Liver (tissue), 9 donors: Measurements from ENCODE around the gene PPP1R13B. TPM values are rescaled to one million over a fixed set of nuclear protein-coding genes. Genes with fewer than 3 reads are reported as not detected.

Experiments
- DNase-seq: peaks from one replicate; pipeline ENCODE4 v3.0.0-alpha.2; 2017; ENCODE audit warnings: low spot score
- H3K27ac ChIP-seq, 2 donors: one replicate each; pipeline ENCODE4 v1.7.0; 2013; ENCODE audit warnings: inconsistent platforms in 2 of 2, low read length in 2 of 2, control low read depth in 1 of 2, low read depth in 1 of 2, mild to moderate bottlenecking in 1 of 2
- H3K27me3 ChIP-seq, 4 donors: one replicate each; pipeline versions ENCODE4 v1.6.1 to v1.7.0; 2013; ENCODE audit warnings: low read length in 3 of 4, inconsistent platforms in 1 of 4, mild to moderate bottlenecking in 1 of 4, moderate library complexity in 1 of 4; ENCODE audit not compliant: control insufficient read depth in 4 of 4, insufficient read depth in 4 of 4
- H3K36me3 ChIP-seq, 4 donors: one replicate each; pipeline versions ENCODE4 v1.6.1 to v1.7.0; 2013; ENCODE audit warnings: low read length in 3 of 4, mild to moderate bottlenecking in 3 of 4, low read depth in 1 of 4, moderate library complexity in 1 of 4; ENCODE audit not compliant: control insufficient read depth in 4 of 4, insufficient read depth in 3 of 4
- H3K4me1 ChIP-seq, 4 donors: one replicate each; pipeline versions ENCODE4 v1.6.1 to v1.7.0; 2013; ENCODE audit warnings: low read length in 3 of 4, mild to moderate bottlenecking in 3 of 4, moderate library complexity in 1 of 4; ENCODE audit not compliant: control insufficient read depth in 4 of 4, insufficient read depth in 4 of 4
- H3K4me3 ChIP-seq, 3 donors: one replicate each; pipeline versions ENCODE4 v1.6.1 to v1.7.0; 2013; ENCODE audit warnings: low read length in 3 of 3, control low read depth in 1 of 3, low read depth in 1 of 3, mild to moderate bottlenecking in 1 of 3
- H3K9ac ChIP-seq, 2 donors: one replicate each; pipeline ENCODE4 v1.7.0; 2013; ENCODE audit warnings: low read length in 2 of 2, mild to moderate bottlenecking in 2 of 2, moderate library complexity in 2 of 2, control low read depth in 1 of 2, low read depth in 1 of 2
- H3K9me3 ChIP-seq, 4 donors: one replicate each; pipeline versions ENCODE4 v1.6.1 to v1.7.0; 2013; ENCODE audit warnings: low read length in 3 of 4; ENCODE audit not compliant: control insufficient read depth in 4 of 4
- EGR1 ChIP-seq, 2 donors: IDR thresholded peaks; 2 replicates each; pipeline ENCODE4 v1.6.1; 2016 to 2018; ENCODE audit warnings: antibody characterized with exemption in 2 of 2, low read depth in 2 of 2
- FOXA1 ChIP-seq: IDR thresholded peaks from 2 replicates; pipeline ENCODE4 v1.6.1; 2016; ENCODE audit warnings: antibody characterized with exemption
- FOXA2 ChIP-seq: IDR thresholded peaks from 2 replicates; pipeline ENCODE4 v1.6.1; 2016; ENCODE audit warnings: antibody characterized with exemption
- GABPA ChIP-seq, 2 donors: IDR thresholded peaks in 1 of 2; conservative IDR thresholded peaks in 1 of 2; 2 replicates each; pipeline ENCODE4 v1.6.1; 2016; ENCODE audit warnings: antibody characterized with exemption in 2 of 2, mild to moderate bottlenecking in 1 of 2, moderate library complexity in 1 of 2
- HNF4G ChIP-seq: IDR thresholded peaks from 2 replicates; pipeline ENCODE4 v1.6.1; 2016; ENCODE audit warnings: antibody characterized with exemption
- JUND ChIP-seq, 2 donors: IDR thresholded peaks; 2 replicates each; pipeline ENCODE4 v1.6.1; 2016; ENCODE audit warnings: antibody characterized with exemption in 2 of 2
- MAX ChIP-seq: IDR thresholded peaks from 2 replicates; pipeline ENCODE4 v1.6.1; 2016; ENCODE audit warnings: antibody characterized with exemption
- NR2F2 ChIP-seq: IDR thresholded peaks from 2 replicates; pipeline ENCODE4 v1.6.1; 2016; ENCODE audit warnings: antibody characterized with exemption
- RAD21 ChIP-seq, 2 donors: IDR thresholded peaks; 2 replicates each; pipeline ENCODE4 v1.6.1; 2016; ENCODE audit warnings: antibody characterized with exemption in 2 of 2, mild to moderate bottlenecking in 2 of 2
- REST ChIP-seq: IDR thresholded peaks from 2 replicates; pipeline ENCODE4 v1.6.1; 2016; ENCODE audit warnings: antibody characterized with exemption, mild to moderate bottlenecking
- RXRA ChIP-seq, 2 donors: IDR thresholded peaks; 2 replicates each; pipeline ENCODE4 v1.6.1; 2017 to 2018; ENCODE audit warnings: antibody characterized with exemption in 2 of 2, mild to moderate bottlenecking in 1 of 2
- SP1 ChIP-seq: IDR thresholded peaks from 2 replicates; pipeline ENCODE4 v1.6.1; 2018; ENCODE audit warnings: antibody characterized with exemption, mild to moderate bottlenecking
- TAF1 ChIP-seq: conservative IDR thresholded peaks from 2 replicates; pipeline ENCODE4 v1.6.1; 2016; ENCODE audit warnings: antibody characterized with exemption, mild to moderate bottlenecking
- YY1 ChIP-seq: IDR thresholded peaks from 2 replicates; pipeline ENCODE4 v1.6.1; 2016; ENCODE audit warnings: antibody characterized with exemption, mild to moderate bottlenecking
- ZBTB33 ChIP-seq: IDR thresholded peaks from 2 replicates; pipeline ENCODE4 v1.6.1; 2016; ENCODE audit warnings: antibody characterized with exemption
- WGBS: extraction: QIAGEN DNeasy Blood & Tissue Kit; methylation state at CpG from one replicate; pipeline ENCODE4 v1.1.7; 2013; 5-methylcytosine and 5-hydroxymethylcytosine counted together
- polyA plus RNA-seq, 2 donors: library from polyadenylated mRNA; stranded (reverse) in 1 of 2; unstranded in 1 of 2; fragments of 200-250 nt in 1 of 2; fragments of >200 nt in 1 of 2; fragmentation: Nextera tagmentation in 1 of 2; extraction: Ambion mirVana in 1 of 2; gene quantifications; one replicate each; pipeline versions ENCODE4 v1.2.1 to v1.2.3, GENCODE V29; 2013 to 2015
- total RNA-seq, 2 donors: library from RNA; depleted of rRNA; stranded (reverse); fragments of >200 nt; gene quantifications; one replicate each; pipeline ENCODE4 v1.2.3, GENCODE V29; 2014
- TF ChIP-seq, protein P1 (sequence below): IDR thresholded peaks from 2 replicates; pipeline ENCODE4 v1.6.1; 2016; ENCODE audit warnings: antibody characterized with exemption
- donor health status: healthy.
- donor health status: healthy.
- donor health status: healthy.
- donor health status: healthy.
- donor health status: healthy.

PPP1R13B gene
- total and polyA plus RNA-seq, 4 donors = 3.2 to 15.1 (median 5.1) TPM

GRCh38 chr14:103767336-103767894, 80.0 kb downstream of the PPP1R13B start:
- H3K9ac ChIP-seq = no peak overlapping the region
- peaks cover 0 to 2% (median 0%) of the 10 kb centered on the region in 4 donors for H3K4me1 ChIP-seq
- no peaks in the 10 kb centered on the region for H3K27me3 ChIP-seq
- H3K36me3 ChIP-seq = peaks cover 0 to 10% (median 5%) of the 10 kb centered on the region in 4 donors
- no peak for DNase-seq
- no peak overlapping the region for H3K27ac ChIP-seq
- H3K4me3 ChIP-seq = no peak overlapping the region
- TF ChIP-seq FOXA2 (no peak), GABPA (IDR thresholded peaks at IDR 0.05 in 1 of 2, conservative IDR thresholded peaks at IDR 0.05 in 1 of 2) (no peak), JUND (IDR thresholded peaks at IDR 0.05) (no peak), EGR1 (IDR thresholded peaks at IDR 0.05; ENCODE audit: low read depth in 2 of 2) (no peak), TAF1 (no peak), MAX (no peak), HNF4G (no peak), YY1 (no peak), REST (no peak), SP1 (no peak), RXRA (IDR thresholded peaks at IDR 0.05) (no peak), FOXA1 (no peak)
- TF ChIP-seq, protein P1, sequence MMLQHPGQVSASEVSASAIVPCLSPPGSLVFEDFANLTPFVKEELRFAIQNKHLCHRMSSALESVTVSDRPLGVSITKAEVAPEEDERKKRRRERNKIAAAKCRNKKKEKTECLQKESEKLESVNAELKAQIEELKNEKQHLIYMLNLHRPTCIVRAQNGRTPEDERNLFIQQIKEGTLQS = no peak
- WGBS = 84% methylated on average over 4 of the region's 4 CpGs
- H3K9me3 ChIP-seq = no peaks in the 10 kb centered on the region

GRCh38 chr14:103765526-103765925, 81.8 kb downstream of the PPP1R13B start:
- 87% methylated on average over 3 of the region's 3 CpGs for WGBS
- Histone ChIP-seq H3K4me1 (peaks cover 0 to 2% (median 0%) of the 10 kb centered on the region in 4 donors), H3K9ac (no peak overlapping the region), H3K4me3 (no peak overlapping the region), H3K27me3 (no peaks in the 10 kb centered on the region), H3K36me3 (peaks cover 0 to 9% (median 5%) of the 10 kb centered on the region in 4 donors), H3K27ac (no peak overlapping the region), H3K9me3 (no peaks in the 10 kb centered on the region)
- TF ChIP-seq YY1 (no peak), EGR1 (IDR thresholded peaks at IDR 0.05; ENCODE audit: low read depth in 2 of 2) (no peak), RAD21 (IDR thresholded peaks at IDR 0.05) (no peak), HNF4G (no peak), ZBTB33 (no peak), MAX (no peak), NR2F2 (no peak)
- TF ChIP-seq, protein P1 = no peak
- no peak for DNase-seq
